Epithelial cell of esophagus (primary cell): ENCODE results near the gene ERMAP.

Source experiments
- DNase-seq: peaks from one replicate; pipeline ENCODE4 v3.0.0; 2010; ENCODE audit warnings: low read depth
- H3K4me3 ChIP-seq: 2 replicates; pipeline ENCODE4 v1.5.1; 2011; ENCODE audit warnings: mild to moderate bottlenecking, low read length, control low read depth
- TF ChIP-seq, protein P1 (sequence below): IDR thresholded peaks from 2 replicates; pipeline ENCODE4 v1.5.1; 2011; ENCODE audit warnings: low read depth, mild to moderate bottlenecking, low read length, control low read depth, inconsistent platforms; ENCODE audit not compliant: insufficient read depth; ENCODE audit errors: missing control alignments

The ERMAP gene

DNA sequence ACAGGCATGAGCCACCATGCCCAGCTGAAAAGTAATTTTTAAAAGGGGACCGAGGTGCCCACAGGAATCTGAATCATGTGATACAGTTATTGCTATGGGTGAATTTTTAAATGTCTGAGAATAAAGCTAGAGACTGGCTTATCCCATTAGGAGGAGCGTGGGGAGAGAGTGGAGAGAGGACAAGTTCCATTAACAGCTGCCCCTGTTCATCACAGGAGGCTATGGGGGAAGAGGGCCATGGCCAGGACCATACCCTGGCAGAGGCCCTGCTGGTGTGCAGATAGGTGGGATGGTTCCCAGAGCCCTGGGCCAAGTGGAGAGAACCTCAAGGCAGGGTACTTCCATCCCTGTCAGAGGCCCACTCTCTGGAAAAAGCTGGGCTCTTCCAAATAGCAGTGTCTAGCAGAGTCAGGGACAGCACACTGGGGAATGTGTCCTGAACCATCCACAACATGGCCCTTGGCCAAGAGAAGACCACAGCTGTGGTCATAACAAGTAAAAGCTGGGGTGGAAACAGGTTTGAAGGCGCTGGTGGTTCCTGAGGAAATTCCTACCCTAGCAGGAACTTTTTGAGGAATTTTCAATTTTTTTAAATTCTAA, 15.8 kb downstream of the ERMAP start:
- no peak overlapping the region for H3K4me3 ChIP-seq
- TF ChIP-seq, protein P1, sequence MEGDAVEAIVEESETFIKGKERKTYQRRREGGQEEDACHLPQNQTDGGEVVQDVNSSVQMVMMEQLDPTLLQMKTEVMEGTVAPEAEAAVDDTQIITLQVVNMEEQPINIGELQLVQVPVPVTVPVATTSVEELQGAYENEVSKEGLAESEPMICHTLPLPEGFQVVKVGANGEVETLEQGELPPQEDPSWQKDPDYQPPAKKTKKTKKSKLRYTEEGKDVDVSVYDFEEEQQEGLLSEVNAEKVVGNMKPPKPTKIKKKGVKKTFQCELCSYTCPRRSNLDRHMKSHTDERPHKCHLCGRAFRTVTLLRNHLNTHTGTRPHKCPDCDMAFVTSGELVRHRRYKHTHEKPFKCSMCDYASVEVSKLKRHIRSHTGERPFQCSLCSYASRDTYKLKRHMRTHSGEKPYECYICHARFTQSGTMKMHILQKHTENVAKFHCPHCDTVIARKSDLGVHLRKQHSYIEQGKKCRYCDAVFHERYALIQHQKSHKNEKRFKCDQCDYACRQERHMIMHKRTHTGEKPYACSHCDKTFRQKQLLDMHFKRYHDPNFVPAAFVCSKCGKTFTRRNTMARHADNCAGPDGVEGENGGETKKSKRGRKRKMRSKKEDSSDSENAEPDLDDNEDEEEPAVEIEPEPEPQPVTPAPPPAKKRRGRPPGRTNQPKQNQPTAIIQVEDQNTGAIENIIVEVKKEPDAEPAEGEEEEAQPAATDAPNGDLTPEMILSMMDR: no peak
- no peak for DNase-seq

DNA sequence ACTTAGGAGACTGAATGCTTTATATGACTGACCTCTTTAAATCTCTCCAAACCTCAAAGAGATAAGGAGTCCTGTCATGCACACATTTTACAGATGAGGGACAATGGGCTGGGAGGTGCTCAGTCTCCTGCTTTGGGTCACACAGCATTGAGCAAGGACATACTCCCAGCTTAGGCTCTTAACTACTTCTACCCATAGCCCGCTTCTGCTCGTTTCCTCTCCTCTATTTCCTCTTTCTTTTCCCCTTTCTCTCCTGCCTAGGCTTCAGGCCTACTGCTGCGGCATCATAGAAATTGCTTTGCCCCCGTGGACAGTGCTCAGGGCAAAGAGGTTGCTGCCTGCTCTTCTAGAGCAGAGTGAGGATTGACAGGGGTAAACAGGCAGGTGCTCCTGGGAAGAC, 17.1 kb downstream of the ERMAP start:
- no peak for DNase-seq
- H3K4me3 ChIP-seq: no peak overlapping the region
- TF ChIP-seq, protein P1: no peak

DNA sequence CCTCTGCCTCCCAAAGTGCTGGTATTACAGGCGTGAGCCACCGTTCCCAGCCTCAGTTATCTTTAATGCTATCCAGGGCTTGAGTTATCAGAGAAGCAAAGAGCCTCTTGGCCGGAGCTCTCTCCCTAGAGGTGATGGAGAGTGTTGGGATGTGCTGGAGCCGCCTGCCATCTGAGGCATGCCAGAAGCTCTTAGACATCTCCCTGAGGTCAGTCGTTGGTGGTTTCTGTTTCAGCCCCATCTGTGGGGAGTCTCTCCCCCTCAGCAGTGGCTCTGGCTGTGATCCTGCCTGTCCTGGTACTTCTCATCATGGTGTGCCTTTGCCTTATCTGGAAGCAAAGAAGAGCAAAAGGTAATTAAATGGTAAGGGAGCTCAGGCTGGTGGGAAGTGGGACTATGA, 17.9 kb downstream of the ERMAP start:
- TF ChIP-seq, protein P1: no peak
- DNase-seq: no peak
- H3K4me3 ChIP-seq: no peak overlapping the region

DNA sequence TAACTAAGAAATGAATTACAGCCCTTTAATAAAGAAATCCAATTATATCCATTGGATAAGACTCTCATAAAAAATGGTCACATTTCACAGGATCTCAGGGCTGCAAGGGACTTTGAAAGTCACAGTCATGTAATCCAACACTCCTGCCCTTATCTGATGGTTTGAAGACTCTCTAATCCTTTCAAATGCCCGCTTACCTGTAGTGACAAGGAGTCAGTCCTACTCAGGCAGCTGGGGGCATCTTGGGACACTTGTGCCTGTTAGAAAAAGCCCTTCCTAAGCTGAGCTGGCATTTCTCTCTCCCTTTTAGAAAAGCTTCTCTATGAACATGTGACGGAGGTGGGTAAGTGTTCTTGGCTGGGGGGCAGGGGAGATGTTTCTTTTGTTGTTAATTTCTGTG, 18.5 kb downstream of the ERMAP start:
- no peak overlapping the region for H3K4me3 ChIP-seq
- no peak for DNase-seq
- TF ChIP-seq, protein P1: no peak

DNA sequence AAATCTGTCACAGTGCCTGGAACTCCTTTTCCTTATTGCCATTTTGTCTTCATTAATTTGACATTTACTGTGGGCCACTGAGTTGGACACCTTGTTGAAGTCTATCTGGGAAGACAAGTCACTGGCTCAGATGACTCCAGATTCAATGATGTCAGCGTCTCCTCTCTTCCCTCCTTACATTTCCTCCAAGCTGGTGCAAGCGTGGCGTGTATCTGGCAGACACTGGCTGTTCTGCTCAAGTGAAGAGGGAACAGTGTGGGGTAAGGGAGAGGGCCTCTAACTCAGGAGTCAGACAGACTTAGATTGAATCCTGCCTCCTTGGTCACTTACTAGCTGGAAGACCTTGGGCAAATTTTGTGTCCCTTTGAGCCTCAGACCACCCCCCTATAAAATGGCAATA, 20.8 kb downstream of the ERMAP start:
- DNase-seq: no peak
- TF ChIP-seq, protein P1: no peak
- no peak overlapping the region for H3K4me3 ChIP-seq

DNA sequence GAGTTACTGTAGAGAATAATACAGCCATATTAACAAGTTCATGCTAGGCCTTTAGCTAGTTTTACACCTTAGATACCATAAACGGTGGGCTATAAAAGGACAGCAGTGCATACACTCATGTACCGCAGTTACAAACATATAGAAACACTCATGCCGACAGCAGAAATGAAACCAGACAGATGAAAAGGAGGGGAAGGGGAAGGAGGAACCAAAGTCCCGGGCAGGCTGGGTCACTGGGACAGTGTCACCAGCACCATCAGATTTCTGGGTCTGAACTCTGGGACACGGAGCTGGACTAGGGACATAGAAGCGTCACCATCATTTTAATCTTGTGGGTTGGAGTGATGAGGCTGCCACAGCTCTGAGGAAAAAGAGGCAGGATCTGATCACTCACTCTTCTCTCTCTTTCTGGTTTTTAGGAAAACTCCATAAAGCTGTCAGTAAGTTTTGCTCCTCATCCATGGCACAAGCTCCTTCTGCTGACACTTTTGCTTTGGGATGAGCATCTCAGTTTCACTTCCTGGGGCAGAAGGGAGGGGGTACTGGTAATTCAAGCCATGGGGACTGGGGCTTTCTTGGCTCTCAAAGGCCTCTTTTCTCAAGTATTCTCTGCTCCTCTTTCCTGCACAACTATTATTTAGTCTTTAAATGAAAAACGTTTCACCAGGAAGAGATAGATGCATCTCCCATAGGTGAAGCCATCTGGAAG, 21.7 kb downstream of the ERMAP start:
- DNase-seq: no peak
- TF ChIP-seq, protein P1: no peak
- H3K4me3 ChIP-seq: no peak overlapping the region

DNA sequence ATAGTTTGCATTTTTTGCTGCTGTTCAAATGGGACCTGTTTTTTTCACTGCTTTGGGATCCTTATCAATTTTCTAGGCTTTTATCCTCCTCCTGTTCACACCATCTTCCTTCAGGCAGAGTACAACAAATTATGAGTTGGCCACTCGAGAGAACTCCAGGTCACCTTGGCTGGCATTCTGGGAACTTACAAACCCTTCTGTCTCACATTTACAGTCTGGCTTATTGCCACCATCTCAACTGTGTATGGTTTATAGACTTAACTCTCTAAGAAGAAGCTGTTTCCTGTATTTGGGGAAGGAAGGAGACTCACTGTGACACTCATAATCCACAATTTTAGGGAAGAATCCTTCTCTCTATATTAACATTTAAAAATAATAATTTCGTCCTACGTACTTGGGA, 24.1 kb downstream of the ERMAP start:
- H3K4me3 ChIP-seq: no peak overlapping the region
- TF ChIP-seq, protein P1: no peak
- no peak for DNase-seq
